OCI-LY3 (cell line): Measurements from ENCODE around the gene OR56B4.

Source experiments
- EZH2phosphoT487 ChIP-seq: fragments of 200-600 bp; shearing (Covaris generic); IDR thresholded peaks from 2 replicates; pipeline ENCODE4 v1.6.1; 2018; ENCODE audit warnings: antibody characterized with exemption, mixed run types, low read depth
- TF ChIP-seq, protein P1 (sequence below): fragments of 200-600, 300-600 bp; sonication (generic); IDR thresholded peaks from 2 replicates; pipeline ENCODE4 v1.5.1; 2014; ENCODE audit warnings: antibody characterized with exemption, low read length, low read depth

DNA sequence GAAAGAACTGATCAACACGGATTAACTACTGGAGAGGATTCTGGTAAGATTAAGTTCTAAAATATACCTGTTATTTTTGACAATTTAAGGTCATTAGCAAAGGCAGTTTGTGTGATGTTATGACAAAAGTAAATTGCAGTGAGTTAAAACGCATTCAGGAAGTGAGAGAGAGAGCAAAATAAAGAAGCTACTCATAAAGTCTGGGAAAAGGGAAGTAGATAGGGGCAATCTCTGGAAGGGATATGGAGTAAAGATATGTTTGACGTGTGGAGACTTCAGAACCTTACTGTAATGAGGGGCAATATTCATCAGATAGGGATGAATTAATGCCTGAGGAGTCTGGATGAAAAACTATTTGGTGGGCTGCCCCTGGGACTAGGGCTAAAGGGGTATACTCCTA, 16.8 kb downstream of the OR56B4 start:
- TF ChIP-seq, protein P1, sequence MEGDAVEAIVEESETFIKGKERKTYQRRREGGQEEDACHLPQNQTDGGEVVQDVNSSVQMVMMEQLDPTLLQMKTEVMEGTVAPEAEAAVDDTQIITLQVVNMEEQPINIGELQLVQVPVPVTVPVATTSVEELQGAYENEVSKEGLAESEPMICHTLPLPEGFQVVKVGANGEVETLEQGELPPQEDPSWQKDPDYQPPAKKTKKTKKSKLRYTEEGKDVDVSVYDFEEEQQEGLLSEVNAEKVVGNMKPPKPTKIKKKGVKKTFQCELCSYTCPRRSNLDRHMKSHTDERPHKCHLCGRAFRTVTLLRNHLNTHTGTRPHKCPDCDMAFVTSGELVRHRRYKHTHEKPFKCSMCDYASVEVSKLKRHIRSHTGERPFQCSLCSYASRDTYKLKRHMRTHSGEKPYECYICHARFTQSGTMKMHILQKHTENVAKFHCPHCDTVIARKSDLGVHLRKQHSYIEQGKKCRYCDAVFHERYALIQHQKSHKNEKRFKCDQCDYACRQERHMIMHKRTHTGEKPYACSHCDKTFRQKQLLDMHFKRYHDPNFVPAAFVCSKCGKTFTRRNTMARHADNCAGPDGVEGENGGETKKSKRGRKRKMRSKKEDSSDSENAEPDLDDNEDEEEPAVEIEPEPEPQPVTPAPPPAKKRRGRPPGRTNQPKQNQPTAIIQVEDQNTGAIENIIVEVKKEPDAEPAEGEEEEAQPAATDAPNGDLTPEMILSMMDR = no peak
- TF ChIP-seq EZH2phosphoT487 = no peak
